Fibroblast of peridontal ligament (primary cell): ENCODE data around the gene SIRPB2.

ENCODE experiments used
- DNase-seq: peaks from one replicate; pipeline ENCODE4 v3.0.0-alpha.2; 2010; ENCODE audit errors: extremely low read depth

The SIRPB2 gene

GRCh38 chr20:1471242-1471641 lies 20.0 kb downstream of the SIRPB2 start:
- no peak for DNase-seq

GRCh38 chr20:1469925-1470571 lies 21.2 kb downstream of the SIRPB2 start:
- peak; percentile 99 for DNase-seq

GRCh38 chr20:1469306-1469905 lies 21.8 kb downstream of the SIRPB2 start:
- no peak for DNase-seq

GRCh38 chr20:1468117-1468624 lies 23.0 kb downstream of the SIRPB2 start:
- no peak for DNase-seq

GRCh38 chr20:1467355-1468116 lies 23.7 kb downstream of the SIRPB2 start:
- DNase-seq: no peak

GRCh38 chr20:1467082-1467354 lies 24.2 kb downstream of the SIRPB2 start:
- no peak for DNase-seq

GRCh38 chr20:1466211-1467081 lies 24.8 kb downstream of the SIRPB2 start, which contains the start of gene NSFL1C:
TSS of gene NSFL1C (minus strand) at chr20:1466849. CDS start at chr20:1466824, 25 bp downstream.
- peak; percentile 90 for DNase-seq

- peak; percentile 15 for DNase-seq
Observed at GRCh38 chr20:1465470-1466210, 25.6 kb downstream of the SIRPB2 start.

GRCh38 chr20:1463971-1464570 lies 27.1 kb downstream of the SIRPB2 start:
- DNase-seq: no peak

GRCh38 chr20:1462834-1463233 lies 28.4 kb downstream of the SIRPB2 start:
- no peak for DNase-seq

- no peak for DNase-seq
Observed at GRCh38 chr20:1462001-1462400, 29.2 kb downstream of the SIRPB2 start.

- DNase-seq: no peak
Observed at GRCh38 chr20:1460275-1460674, 30.9 kb downstream of the SIRPB2 start.

- no peak for DNase-seq
Observed at GRCh38 chr20:1457992-1458391, 33.2 kb downstream of the SIRPB2 start.

GRCh38 chr20:1456300-1456699 lies 34.9 kb downstream of the SIRPB2 start:
- DNase-seq: peak; percentile 9

- no peak for DNase-seq
Observed at GRCh38 chr20:1450926-1451491, 40.2 kb downstream of the SIRPB2 start.

GRCh38 chr20:1449370-1449769 lies 41.9 kb downstream of the SIRPB2 start:
- no peak for DNase-seq

GRCh38 chr20:1448081-1448620 lies 43.1 kb downstream of the SIRPB2 start:
- no peak for DNase-seq

- DNase-seq: no peak
Observed at GRCh38 chr20:1446536-1446935, 44.7 kb downstream of the SIRPB2 start.

- no peak for DNase-seq
Observed at GRCh38 chr20:1443085-1443484, 48.1 kb downstream of the SIRPB2 start.

- no peak for DNase-seq
Observed at GRCh38 chr20:1442304-1442703, 48.9 kb downstream of the SIRPB2 start.
